Measurements from ENCODE around the gene ANO3. TPM values are rescaled to one million over a fixed set of nuclear protein-coding genes. Genes with fewer than 3 reads are reported as not detected.
"Not testable (repeated sequence)": the region's sequence is repeated elsewhere in the genome, so short reads cannot be mapped to it uniquely, and the experiment has no call there.

The ANO3 gene
- polyA plus RNA-seq, 1 experiment, result 0.02 TPM

DNA sequence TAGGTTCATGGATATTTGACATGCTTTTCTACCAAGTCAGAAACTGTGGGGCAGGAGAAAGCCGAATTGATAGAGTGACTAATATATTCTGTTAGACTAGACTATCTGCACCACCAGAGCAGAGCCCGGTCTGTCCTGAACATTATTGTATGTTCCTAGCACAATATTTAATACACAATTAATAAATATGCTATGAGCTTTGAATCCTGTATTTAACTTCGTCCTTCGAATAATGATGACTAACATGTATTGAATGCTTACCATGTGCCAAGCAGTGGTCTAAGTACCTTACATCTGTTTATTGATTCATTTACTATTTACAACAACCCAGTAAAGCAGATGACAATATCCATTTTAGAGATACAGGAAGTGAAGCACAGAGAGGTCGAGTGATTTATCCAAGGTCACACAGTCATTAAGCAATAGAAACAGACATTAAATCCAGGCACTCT is 44.8 kb upstream of the ANO3 start:
- Histone ChIP-seq H3K27ac (ENCODE audit: low read depth, low read length) (no peak overlapping the region), H3K4me3 (ENCODE audit: low read depth, low read length) (no peak overlapping the region), H3K27me3 (ENCODE audit: control insufficient read depth, insufficient read depth, low read length) (no peaks in the 10 kb centered on the region), H3K9me3 (ENCODE audit: control insufficient read depth, insufficient read depth, low read length) (no peaks in the 10 kb centered on the region)
- ChIA-PET CTCF (interaction anchor here (0.6 to 2.2 kb wide), 17 partner anchors 9 to 871 kb away, joined by 3 to 26 read pairs (median 4); no protein-coding TSS in a partner anchor), POLR2A (no interaction called here)
- TF ChIP-seq, protein P1, sequence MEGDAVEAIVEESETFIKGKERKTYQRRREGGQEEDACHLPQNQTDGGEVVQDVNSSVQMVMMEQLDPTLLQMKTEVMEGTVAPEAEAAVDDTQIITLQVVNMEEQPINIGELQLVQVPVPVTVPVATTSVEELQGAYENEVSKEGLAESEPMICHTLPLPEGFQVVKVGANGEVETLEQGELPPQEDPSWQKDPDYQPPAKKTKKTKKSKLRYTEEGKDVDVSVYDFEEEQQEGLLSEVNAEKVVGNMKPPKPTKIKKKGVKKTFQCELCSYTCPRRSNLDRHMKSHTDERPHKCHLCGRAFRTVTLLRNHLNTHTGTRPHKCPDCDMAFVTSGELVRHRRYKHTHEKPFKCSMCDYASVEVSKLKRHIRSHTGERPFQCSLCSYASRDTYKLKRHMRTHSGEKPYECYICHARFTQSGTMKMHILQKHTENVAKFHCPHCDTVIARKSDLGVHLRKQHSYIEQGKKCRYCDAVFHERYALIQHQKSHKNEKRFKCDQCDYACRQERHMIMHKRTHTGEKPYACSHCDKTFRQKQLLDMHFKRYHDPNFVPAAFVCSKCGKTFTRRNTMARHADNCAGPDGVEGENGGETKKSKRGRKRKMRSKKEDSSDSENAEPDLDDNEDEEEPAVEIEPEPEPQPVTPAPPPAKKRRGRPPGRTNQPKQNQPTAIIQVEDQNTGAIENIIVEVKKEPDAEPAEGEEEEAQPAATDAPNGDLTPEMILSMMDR (IDR thresholded peaks at IDR 0.05; ENCODE audit: low read depth, low read length), result no peak
- DNase-seq (ENCODE audit: low read depth, low spot score), result no peak

DNA sequence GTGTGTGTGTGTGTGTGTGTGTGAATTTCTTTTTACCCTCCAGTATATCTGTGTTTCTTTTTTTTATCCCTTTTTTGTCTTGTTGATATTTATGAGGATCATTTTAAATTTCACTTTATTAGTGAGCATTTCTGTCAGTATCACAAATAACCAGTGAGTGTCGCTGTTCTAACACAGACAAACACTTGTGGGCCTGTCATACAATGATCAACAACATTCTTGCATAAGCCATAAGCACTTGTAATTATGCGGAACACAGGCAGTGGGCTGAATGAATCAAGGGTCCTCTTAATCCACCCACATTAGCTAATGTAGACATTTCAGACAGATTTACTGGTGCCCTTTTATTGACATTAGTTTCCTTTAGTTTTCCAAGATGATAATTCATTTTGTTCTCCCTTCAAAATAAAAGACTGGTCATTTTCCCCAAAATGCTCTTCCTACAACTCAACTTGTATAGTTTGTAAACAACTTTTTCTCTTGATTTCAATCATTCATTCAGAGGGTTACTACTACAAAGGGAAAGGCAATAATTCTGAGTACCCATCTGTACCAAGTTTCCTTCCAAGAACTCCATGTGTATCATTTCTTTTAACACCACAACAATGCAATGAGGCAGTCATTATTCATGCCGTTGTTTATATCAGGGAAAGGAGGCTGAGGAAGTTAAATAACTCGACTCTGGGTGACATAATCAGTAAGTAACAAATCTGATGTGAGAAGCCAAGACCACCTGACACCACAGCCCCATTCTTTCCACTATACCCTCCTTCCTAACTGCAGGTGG is 34.5 kb upstream of the ANO3 start:
- TF ChIP-seq, protein P1 (IDR thresholded peaks at IDR 0.05; ENCODE audit: low read depth, low read length), result peak; percentile 72
- peak; percentile 39 for DNase-seq (ENCODE audit: low read depth, low spot score)
- no peaks in the 10 kb centered on the region for H3K27me3 ChIP-seq (ENCODE audit: control insufficient read depth, insufficient read depth, low read length)
- POLR2A ChIA-PET, result no interaction called here
- CTCF ChIA-PET, result interaction anchor here (0.5 to 4.5 kb wide), 26 partner anchors 8 to 861 kb away, joined by 3 to 29 read pairs (median 4); no protein-coding TSS in a partner anchor
- H3K9me3 ChIP-seq (ENCODE audit: control insufficient read depth, insufficient read depth, low read length), result no peaks in the 10 kb centered on the region
- H3K27ac ChIP-seq (ENCODE audit: low read depth, low read length), result no peak overlapping the region
- no peak overlapping the region for H3K4me3 ChIP-seq (ENCODE audit: low read depth, low read length)

GRCh38 chr11:26316372-26316771 is 15.6 kb upstream of the ANO3 start:
- H3K9me3 ChIP-seq (ENCODE audit: control insufficient read depth, insufficient read depth, low read length); DNase-seq (ENCODE audit: low read depth, low spot score); CTCF ChIA-PET; H3K4me3 ChIP-seq (ENCODE audit: low read depth, low read length); H3K27me3 ChIP-seq (ENCODE audit: control insufficient read depth, insufficient read depth, low read length); POLR2A ChIA-PET; H3K27ac ChIP-seq (ENCODE audit: low read depth, low read length): not testable (repeated sequence)

- TF ChIP-seq, protein P1 (IDR thresholded peaks at IDR 0.05; ENCODE audit: low read depth, low read length), result no peak
- no peak overlapping the region for H3K27ac ChIP-seq (ENCODE audit: low read depth, low read length)
- no peak for DNase-seq (ENCODE audit: low read depth, low spot score)
- no peaks in the 10 kb centered on the region for H3K9me3 ChIP-seq (ENCODE audit: control insufficient read depth, insufficient read depth, low read length)
- no peaks in the 10 kb centered on the region for H3K27me3 ChIP-seq (ENCODE audit: control insufficient read depth, insufficient read depth, low read length)
- POLR2A ChIA-PET, result no interaction called here
- CTCF ChIA-PET, result interaction anchor here (1.2 kb wide), 1 partner anchor 36 kb away, joined by 3 read pairs; no protein-coding TSS in a partner anchor
- no peak overlapping the region for H3K4me3 ChIP-seq (ENCODE audit: low read depth, low read length)
These were observed 12.0 kb upstream of the ANO3 start for GRCh38 chr11:26319906-26320305.

- Histone ChIP-seq H3K9me3 (ENCODE audit: control insufficient read depth, insufficient read depth, low read length) (no peaks in the 10 kb centered on the region), H3K27me3 (ENCODE audit: control insufficient read depth, insufficient read depth, low read length) (no peaks in the 10 kb centered on the region), H3K4me3 (ENCODE audit: low read depth, low read length) (no peak overlapping the region), H3K27ac (ENCODE audit: low read depth, low read length) (no peak overlapping the region)
- POLR2A ChIA-PET, result no interaction called here
- TF ChIP-seq, protein P1 (IDR thresholded peaks at IDR 0.05; ENCODE audit: low read depth, low read length), result no peak
- CTCF ChIA-PET, result interaction anchor here (0.5 to 0.7 kb wide), 2 partner anchors 9 to 327 kb away, joined by 3 to 7 read pairs; no protein-coding TSS in a partner anchor
- no peak for DNase-seq (ENCODE audit: low read depth, low spot score)
These were observed 10.4 kb upstream of the ANO3 start for GRCh38 chr11:26321516-26321915.

All from AG04450 (cell line).